Measurements from ENCODE around the gene TRPV3. TPM values are rescaled to one million over a fixed set of nuclear protein-coding genes. Genes with fewer than 3 reads are reported as not detected.

The TRPV3 gene
- total RNA-seq, 1 experiment from 2014 or later = 3.6 TPM

- intact Hi-C loops (cut with micrococcal nuclease) = no loop called here
- Histone ChIP-seq H3K4me3 (ENCODE audit: low read length) (no peak overlapping the region), H3K4me2 (ENCODE audit: low read length) (peak overlapping the region; percentile 53), H3K9ac (ENCODE audit: low read length) (no peak overlapping the region), H3K27me3 (ENCODE audit: low read length) (peaks cover 11% of the 10 kb centered on the region; the same call in 1 of the 2 replicates), H3K9me3 (ENCODE audit: low read length) (no peaks in the 10 kb centered on the region), H3K27ac (ENCODE audit: low read length) (no peak overlapping the region), H3K79me2 (ENCODE audit: low read length) (no peaks in the 10 kb centered on the region), H3K36me3 (ENCODE audit: low read depth, low read length) (no peaks in the 10 kb centered on the region), H4K20me1 (ENCODE audit: low read length) (no peaks in the 10 kb centered on the region), H3K4me1 (ENCODE audit: insufficient read depth, low read length) (no peaks in the 10 kb centered on the region), H2AFZ (ENCODE audit: low read length) (no peak overlapping the region), H3K9me2 (replicated peaks; ENCODE audit: low read length) (no peaks in the 10 kb centered on the region), H3F3A (ENCODE audit: low read length, unreplicated experiment) (no peaks in the 10 kb centered on the region)
- no TSS peak for BruUV-seq (replicated peaks)
- CTCF ChIA-PET = interaction anchor here (0.6 kb wide), 1 partner anchor 174 kb away, joined by 3 read pairs; no protein-coding TSS in a partner anchor
- no peak; the same call in 1 of the 2 replicates for ATAC-seq
- TF ChIP-seq CTCF (conservative IDR thresholded peaks at IDR 0.05; ENCODE audit: low read depth, low read length) = no peak
- TF ChIP-seq EZH2 (IDR thresholded peaks at IDR 0.05; ENCODE audit: low read length, unreplicated experiment) = no peak
- no peak for TF ChIP-seq EZH2phosphoT487 (IDR thresholded peaks at IDR 0.05; ENCODE audit: borderline replicate concordance, low read length)
- peak; percentile 9 for DNase-seq
- POLR2A ChIA-PET (ENCODE audit: unreplicated experiment) = no interaction called here
These were observed 83.4 kb downstream of the TRPV3 start for GRCh38 chr17:3474212-3474611.

GRCh38 chr17:3472137-3472536, 85.5 kb downstream of the TRPV3 start:
- Histone ChIP-seq H3K36me3 (ENCODE audit: low read depth, low read length) (no peaks in the 10 kb centered on the region), H3K9ac (ENCODE audit: low read length) (no peak overlapping the region), H3K4me1 (ENCODE audit: insufficient read depth, low read length) (no peaks in the 10 kb centered on the region), H2AFZ (ENCODE audit: low read length) (no peak overlapping the region), H3K9me2 (replicated peaks; ENCODE audit: low read length) (no peaks in the 10 kb centered on the region), H3K27ac (ENCODE audit: low read length) (no peak overlapping the region), H3F3A (ENCODE audit: low read length, unreplicated experiment) (no peaks in the 10 kb centered on the region), H3K27me3 (ENCODE audit: low read length) (peaks cover 5% of the 10 kb centered on the region; the same call in 1 of the 2 replicates), H3K4me2 (ENCODE audit: low read length) (no peak overlapping the region), H4K20me1 (ENCODE audit: low read length) (no peaks in the 10 kb centered on the region), H3K9me3 (ENCODE audit: low read length) (no peaks in the 10 kb centered on the region), H3K79me2 (ENCODE audit: low read length) (no peaks in the 10 kb centered on the region), H3K4me3 (ENCODE audit: low read length) (no peak overlapping the region)
- ChIA-PET CTCF (no interaction called here), POLR2A (ENCODE audit: unreplicated experiment) (no interaction called here)
- no peak for DNase-seq
- no TSS peak for BruUV-seq (replicated peaks)
- intact Hi-C loops (cut with micrococcal nuclease) = no loop called here
- ATAC-seq = no peak
- no peak for TF ChIP-seq EZH2 (IDR thresholded peaks at IDR 0.05; ENCODE audit: low read length, unreplicated experiment)
- TF ChIP-seq EZH2phosphoT487 (IDR thresholded peaks at IDR 0.05; ENCODE audit: borderline replicate concordance, low read length) = no peak
- TF ChIP-seq CTCF (conservative IDR thresholded peaks at IDR 0.05; ENCODE audit: low read depth, low read length) = no peak

- no peak for TF ChIP-seq CTCF (conservative IDR thresholded peaks at IDR 0.05; ENCODE audit: low read depth, low read length)
- TF ChIP-seq EZH2 (IDR thresholded peaks at IDR 0.05; ENCODE audit: low read length, unreplicated experiment) = no peak
- no peak for TF ChIP-seq EZH2phosphoT487 (IDR thresholded peaks at IDR 0.05; ENCODE audit: borderline replicate concordance, low read length)
- Histone ChIP-seq H3K79me2 (ENCODE audit: low read length) (no peaks in the 10 kb centered on the region), H3K4me1 (ENCODE audit: insufficient read depth, low read length) (no peaks in the 10 kb centered on the region), H3F3A (ENCODE audit: low read length, unreplicated experiment) (no peaks in the 10 kb centered on the region), H3K27me3 (ENCODE audit: low read length) (peaks cover 5% of the 10 kb centered on the region; the same call in 1 of the 2 replicates), H3K9ac (ENCODE audit: low read length) (no peak within 1 kb of the TSS), H3K4me2 (ENCODE audit: low read length) (no peak within 1 kb of the TSS), H3K36me3 (ENCODE audit: low read depth, low read length) (no peaks in the 10 kb centered on the region), H4K20me1 (ENCODE audit: low read length) (no peaks in the 10 kb centered on the region), H3K9me2 (replicated peaks; ENCODE audit: low read length) (no peaks in the 10 kb centered on the region), H2AFZ (ENCODE audit: low read length) (no peak within 1 kb of the TSS), H3K27ac (ENCODE audit: low read length) (no peak within 1 kb of the TSS), H3K4me3 (ENCODE audit: low read length) (no peak within 1 kb of the TSS), H3K9me3 (ENCODE audit: low read length) (no peaks in the 10 kb centered on the region)
- ATAC-seq (no peak), DNase-seq (no peak)
- ChIA-PET CTCF (no interaction called here), POLR2A (ENCODE audit: unreplicated experiment) (no interaction called here)
- intact Hi-C loops (cut with micrococcal nuclease) = no loop called here
- no TSS peak for BruUV-seq (replicated peaks)
These were observed 86.0 kb downstream of the TRPV3 start, which contains the start of gene SPATA22 for GRCh38 chr17:3471599-3471998. TSS of gene SPATA22 (minus strand) at chr17:3471819. CDS start at chr17:3469325, 2,494 bp downstream.
